T-helper 22 cell (primary cell): Measurements from ENCODE around the gene MAST4.
"Not testable (repeated sequence)": the region's sequence is repeated elsewhere in the genome, so short reads cannot be mapped to it uniquely, and the experiment has no call there.

Experiments
- DNase-seq: peaks from one replicate; pipeline ENCODE4 v3.0.0-alpha.2; 2020; ENCODE audit warnings: low read depth

The MAST4 gene

GRCh38 chr5:66647146-66647856, 51.1 kb downstream of the MAST4 start:
- no peak for DNase-seq

DNA sequence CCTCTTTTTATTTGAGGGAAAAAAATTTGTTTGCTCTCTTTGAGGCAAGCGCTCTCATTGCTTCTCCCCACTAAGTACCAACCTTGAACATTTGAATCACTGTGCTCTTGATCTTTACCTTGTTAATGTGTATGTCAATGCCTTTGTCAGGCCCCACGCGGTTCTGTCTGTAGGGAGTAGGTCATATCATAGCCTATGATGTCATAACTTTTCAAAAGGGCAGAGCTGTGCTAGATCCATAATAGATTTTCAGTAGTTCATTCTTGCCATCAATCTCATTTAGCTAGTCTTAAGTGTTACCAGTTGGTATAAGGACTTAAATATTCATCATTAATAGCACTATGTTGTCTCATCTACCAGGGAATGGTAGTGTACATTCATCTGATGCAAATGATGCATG, 56.6 kb downstream of the MAST4 start:
- no peak for DNase-seq

GRCh38 chr5:66653325-66653724, 57.1 kb downstream of the MAST4 start:
- DNase-seq = no peak

- DNase-seq = no peak
Measured at GRCh38 chr5:66655395-66656324, 59.5 kb downstream of the MAST4 start.

DNA sequence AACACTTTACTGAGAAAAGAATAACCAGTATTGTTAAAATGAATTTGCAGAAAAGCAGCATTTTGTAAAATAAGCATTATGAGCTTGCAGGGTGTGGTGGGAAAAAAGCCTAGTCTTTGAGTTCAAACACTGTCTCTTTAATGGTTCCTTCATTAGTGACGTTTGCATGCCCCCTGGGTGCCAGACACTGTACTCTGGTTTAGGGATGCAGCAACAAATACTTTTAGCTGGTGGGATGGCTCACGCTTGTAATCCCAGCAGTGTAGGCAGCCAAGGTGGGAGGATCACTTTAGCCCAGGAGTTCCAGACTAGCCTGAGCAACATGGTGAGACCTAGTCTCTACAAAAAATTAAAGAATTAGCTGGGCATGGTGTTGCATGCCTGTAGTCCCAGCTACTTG, 62.3 kb downstream of the MAST4 start:
- no peak for DNase-seq

- no peak for DNase-seq
Measured at GRCh38 chr5:66659780-66660179, 63.6 kb downstream of the MAST4 start.

DNA sequence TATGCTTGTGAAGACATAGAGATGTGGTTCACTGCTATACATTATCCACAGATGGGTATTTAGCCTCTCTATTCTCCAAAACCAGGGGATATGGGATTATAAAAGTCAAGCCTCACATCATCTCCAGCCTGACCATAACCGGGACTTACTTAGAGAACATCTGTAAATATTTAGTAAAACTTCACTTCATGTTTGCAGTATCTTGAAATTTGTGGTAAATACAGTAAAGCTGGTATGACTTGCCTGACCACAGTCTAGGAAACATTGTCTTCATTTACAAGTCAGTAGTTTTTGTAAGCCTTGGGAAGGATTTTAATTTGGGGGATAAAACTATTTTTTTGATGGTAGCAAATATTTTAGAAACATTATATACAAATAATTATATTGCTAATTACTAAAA, 64.2 kb downstream of the MAST4 start:
- no peak for DNase-seq

DNA sequence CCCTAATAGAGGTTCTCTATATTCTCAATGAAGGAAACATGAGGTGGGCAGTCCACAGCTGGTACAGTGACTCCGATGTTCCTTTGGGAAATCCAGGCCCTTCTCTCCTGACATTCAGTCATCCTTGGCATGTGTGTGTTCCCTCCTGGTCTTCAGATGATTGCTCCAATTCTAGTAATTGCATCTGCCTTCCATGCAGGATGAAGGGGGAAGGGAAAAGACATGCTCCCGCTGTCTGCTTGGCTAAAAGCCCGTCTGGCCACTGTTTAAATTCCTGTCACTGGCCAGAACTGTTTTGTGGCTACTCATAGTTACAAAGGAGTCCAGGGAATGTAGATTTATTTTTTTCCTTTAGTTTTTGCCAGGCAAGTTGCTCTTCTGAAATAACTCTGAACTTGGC, 65.0 kb downstream of the MAST4 start:
- no peak for DNase-seq

DNA sequence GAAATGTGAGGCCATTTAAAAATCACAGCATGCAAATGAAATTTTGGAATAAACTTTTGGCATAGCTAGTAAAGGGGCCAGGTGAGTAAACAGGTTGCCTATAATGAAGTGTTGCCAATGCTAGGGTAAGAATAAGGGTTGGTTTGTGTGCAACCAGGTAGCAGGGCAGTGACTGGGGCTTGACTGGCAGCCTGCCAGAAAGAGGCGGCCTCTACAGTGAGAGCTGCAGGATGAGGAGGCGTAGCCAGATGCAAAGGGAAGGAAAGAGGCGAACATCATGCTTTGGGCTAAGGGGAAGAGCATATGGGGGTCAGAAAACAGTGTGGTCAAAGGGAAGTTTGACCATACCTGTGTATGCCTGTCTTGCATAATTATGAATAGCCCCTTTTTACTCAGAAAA, 70.6 kb downstream of the MAST4 start:
- DNase-seq = no peak

GRCh38 chr5:66669086-66669861, 73.1 kb downstream of the MAST4 start:
- DNase-seq = no peak

DNA sequence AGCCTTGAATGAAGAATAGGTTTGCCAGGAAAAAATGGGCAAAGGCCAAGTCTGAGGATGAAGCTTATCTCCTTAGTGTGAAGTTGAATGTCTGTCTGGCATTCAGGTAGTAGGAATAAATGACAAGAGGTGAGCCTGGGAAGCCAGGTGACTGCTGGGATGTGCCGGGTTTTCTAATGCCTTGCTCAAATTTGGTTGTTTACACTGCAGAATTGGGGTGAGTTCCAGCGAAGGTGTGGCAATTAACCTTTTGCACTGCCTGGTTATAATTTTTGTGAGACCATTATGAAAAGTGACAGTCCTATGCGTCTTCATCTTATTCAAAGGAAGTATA, 73.6 kb downstream of the MAST4 start:
- DNase-seq = no peak

GRCh38 chr5:66671305-66671704, 75.1 kb downstream of the MAST4 start:
- DNase-seq = no peak

DNA sequence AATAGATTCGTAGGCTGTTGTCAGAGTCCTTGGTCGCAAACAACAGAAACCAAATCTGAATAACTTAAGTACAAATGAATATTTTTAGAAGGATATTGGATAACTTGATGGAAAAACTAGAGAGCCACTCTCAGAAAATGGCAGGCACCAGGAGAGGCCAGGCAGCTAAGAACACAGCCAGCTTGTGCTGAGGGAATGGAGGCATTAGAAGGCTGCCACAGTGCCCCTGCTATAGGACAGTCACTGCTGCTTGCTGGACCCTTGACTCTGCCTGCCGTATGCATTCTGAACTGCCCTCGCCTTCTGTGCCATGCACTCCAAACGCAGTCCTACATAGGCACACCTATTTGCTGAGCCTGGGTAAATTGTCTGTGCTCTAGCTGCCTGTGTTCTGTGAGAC, 78.6 kb downstream of the MAST4 start:
- no peak for DNase-seq

DNA sequence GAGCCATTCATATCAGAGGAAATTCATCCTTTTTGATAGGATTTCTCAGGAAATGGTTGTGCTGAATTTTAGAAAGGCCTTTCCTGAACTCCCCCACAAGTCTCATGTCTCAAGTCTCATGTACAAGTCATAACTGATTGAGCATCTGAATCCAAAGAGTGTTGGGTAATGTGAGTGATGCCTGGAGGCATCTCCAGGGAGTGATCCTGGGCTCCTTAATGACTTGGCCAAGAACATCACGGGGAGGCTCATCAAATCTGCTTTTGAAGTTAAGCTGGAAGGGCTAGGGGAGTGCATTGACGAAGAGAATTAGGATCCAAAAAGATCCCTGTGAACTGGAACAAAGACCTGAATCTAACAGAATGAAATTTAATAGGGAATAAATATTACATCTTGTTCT, 79.2 kb downstream of the MAST4 start:
- DNase-seq = no peak

DNA sequence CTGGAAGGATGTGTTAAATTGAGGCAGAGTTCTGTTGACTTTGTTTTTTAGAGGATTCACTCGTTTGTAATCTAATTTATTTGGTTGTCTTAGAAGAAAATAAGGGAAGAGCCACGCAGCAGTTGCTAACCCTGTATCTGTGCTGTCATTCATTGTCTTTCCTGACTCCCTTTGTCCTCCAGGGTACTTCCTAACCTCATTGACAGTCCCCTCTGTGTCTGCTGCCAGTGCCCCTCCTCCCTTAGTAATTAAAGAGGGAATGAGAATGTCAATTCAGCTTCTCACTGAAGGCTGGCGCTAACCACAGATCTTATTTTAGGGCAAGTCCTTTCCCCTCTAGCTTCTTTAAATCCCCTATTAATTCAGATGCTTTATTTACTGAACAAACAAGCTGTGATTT, 84.0 kb downstream of the MAST4 start:
- DNase-seq = no peak

DNA sequence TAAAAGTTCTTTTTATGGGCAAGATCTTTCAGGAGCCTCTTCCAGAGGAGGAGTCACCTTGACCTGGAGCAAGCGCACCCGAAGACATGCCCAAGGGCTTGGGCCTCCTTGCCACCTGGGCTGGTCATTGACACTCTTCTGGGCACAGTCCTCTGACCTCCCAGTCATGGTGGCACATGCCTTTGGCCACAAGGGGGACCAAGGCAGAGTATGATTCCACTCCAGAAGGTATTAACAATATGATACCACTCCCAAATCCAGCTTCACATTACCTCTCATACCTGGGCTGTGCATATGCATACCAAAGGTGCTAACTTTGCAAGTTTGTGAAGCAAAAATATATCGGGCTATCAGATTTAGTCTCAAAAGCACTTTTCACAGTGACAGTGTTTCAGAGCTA, 84.6 kb downstream of the MAST4 start:
- DNase-seq = no peak

- DNase-seq = no peak
Measured at GRCh38 chr5:66684663-66685062, 88.5 kb downstream of the MAST4 start.

GRCh38 chr5:66689522-66690220, 93.5 kb downstream of the MAST4 start:
- no peak for DNase-seq

DNA sequence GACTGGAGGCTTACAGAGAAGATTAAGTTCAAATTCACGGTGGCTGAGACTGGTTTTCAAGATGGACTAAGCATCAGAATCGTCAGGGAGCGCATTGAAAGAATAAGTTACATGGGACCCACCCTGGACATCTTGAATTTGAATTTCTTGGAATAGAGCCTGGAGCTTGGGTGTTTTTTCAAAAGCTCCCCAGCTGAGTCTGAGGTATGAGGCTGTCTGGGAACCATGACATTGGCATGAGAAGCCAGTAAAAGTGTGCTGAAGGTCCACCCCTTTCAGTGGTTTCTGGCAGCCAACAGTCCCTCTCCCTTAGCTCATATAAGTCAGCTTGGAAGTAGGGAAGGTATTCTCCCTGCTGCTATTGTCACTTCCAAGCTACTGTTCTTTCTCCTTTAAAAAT, 97.8 kb downstream of the MAST4 start:
- DNase-seq = no peak

DNA sequence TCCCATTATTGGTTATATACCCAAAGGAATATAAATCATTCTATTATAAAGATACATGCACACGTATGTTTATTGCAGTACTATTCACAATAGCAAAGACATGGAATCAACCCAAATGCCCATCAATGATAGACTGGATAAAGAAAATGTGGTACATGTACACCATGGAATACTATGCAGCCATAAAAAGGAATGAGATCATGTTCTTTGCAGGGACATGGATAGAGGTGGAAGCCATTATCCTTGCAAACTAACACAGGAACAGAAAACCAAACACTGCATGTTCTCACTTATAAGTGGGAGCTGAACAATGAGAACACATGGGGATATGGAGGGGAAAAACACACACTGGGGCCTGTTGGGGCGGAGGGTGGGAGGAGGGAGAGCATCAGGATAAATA, 99.6 kb downstream of the MAST4 start:
- not testable (repeated sequence) for DNase-seq

- DNase-seq = no peak
Measured at GRCh38 chr5:66697796-66698564, 101.8 kb downstream of the MAST4 start.
